ENCODE measurements around the gene TBC1D5.

- TF ChIP-seq SIN3A (IDR thresholded peaks at IDR 0.05; ENCODE audit: borderline replicate concordance, insufficient read depth, low read length): no peak
- TF ChIP-seq REST (IDR thresholded peaks at IDR 0.05; ENCODE audit: insufficient read depth in 1 of 2, low read depth in 2 of 2, low read length in 2 of 2): no peak
- no peak for TF ChIP-seq FOXP2 (optimal IDR thresholded peaks at IDR 0.05; ENCODE audit: borderline replicate concordance, extremely low read depth, extremely low read length, insufficient read depth)
- TF ChIP-seq POLR2AphosphoS5 (IDR thresholded peaks at IDR 0.05; ENCODE audit: low read depth, low read length): no peak
Measured at GRCh38 chr3:17592956-17593355, 149.5 kb downstream of the TBC1D5 start.

Measured in PFSK-1 (cell line).